Lung microvascular endothelial cell (primary cell): ENCODE measurements around the gene PHACTR1. TPM values are rescaled to one million over a fixed set of nuclear protein-coding genes. Genes with fewer than 3 reads are reported as not detected.
"Not testable (repeated sequence)": the region's sequence is repeated elsewhere in the genome, so short reads cannot be mapped to it uniquely, and the experiment has no call there.

Source experiments
- DNase-seq, 2 donors: peaks; one replicate each; pipeline versions ENCODE4 v3.0.0 to v3.0.0-alpha.2; 2010; ENCODE audit warnings: low read depth in 2 of 2
- total RNA-seq: library from RNA; depleted of rRNA; stranded (reverse); fragments of >200 nt; gene quantifications from 2 replicates; pipeline ENCODE4 v1.2.1, GENCODE V29; 2014

Gene PHACTR1
- total RNA-seq, 1 donor from 2014 or later = 0.40 TPM

DNA sequence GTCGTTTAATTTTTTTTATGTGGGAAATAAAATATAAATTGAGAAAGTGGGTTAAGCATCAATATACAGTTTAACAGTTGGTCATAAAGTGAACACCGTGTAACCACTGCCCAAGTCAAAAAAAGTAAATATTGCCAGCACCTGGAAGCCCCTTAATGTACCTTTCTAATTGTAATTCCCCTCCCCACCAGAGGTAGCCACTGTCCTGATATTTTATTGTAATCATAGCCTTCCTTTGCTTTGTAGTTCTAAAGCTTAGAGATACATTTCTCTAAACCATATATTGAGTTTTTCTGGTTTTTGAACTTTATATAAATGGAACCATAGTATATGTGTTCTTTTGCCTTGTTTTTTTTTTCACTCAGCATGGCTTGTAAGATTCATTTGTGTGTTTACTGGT, 431.2 kb downstream of the PHACTR1 start:
- no peak for DNase-seq

DNA sequence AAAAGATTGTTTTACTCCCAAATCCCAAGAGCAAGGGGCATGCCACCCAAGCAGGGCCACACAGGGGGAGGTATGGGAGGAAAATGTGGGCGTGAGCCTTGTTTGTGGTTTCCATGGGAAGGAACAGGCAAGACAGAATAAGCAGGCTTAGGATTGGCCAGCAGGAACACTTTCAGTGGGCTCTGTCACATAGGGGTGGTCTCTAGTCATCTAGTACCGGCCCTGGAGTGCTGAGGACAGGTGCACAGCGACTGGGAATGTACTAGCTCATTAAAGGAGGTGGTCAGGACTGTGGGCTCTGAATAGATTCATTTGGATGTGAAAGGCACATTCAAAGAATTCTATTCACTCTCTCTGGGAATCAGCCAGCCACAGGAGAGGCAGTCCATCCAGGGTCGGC, 436.2 kb downstream of the PHACTR1 start:
- no peak for DNase-seq

DNA sequence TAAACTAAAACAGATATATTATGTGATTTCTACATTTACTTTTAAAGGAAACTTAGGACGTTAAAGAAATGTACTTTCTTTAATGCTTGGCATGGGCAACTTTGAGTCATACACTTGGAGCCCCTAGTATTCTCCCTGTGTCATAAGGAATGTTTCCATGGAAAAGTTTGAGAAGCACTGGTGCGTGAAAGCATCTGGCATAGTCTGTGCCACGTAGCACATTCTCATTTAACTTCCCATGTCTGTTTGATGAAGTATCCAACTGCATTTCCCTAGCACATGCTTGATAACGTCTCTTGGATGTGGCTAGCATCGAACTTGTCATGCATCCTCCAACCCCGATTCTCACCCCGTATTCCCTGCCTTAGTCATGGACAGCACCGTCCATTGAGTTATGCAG, 439.8 kb downstream of the PHACTR1 start:
- no peak for DNase-seq

DNA sequence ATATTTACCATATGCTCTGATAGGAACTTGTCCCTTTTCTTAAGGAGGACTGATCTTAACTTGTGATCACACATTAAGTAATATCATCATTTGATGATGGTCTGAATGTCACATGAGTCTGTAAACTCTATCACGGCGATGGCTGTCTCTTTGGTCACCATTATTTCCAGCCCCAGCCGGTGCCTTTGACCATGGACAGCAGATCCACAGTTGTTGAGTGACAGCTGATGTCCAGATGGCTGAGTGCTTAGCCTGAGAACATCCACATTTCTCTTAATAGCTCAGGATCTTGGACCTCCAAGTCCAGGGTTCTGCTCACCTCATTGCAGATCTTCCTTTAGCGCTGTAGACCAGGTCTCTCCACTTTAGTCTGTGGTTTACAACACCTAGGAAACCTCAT, 440.7 kb downstream of the PHACTR1 start:
- no peak for DNase-seq

DNA sequence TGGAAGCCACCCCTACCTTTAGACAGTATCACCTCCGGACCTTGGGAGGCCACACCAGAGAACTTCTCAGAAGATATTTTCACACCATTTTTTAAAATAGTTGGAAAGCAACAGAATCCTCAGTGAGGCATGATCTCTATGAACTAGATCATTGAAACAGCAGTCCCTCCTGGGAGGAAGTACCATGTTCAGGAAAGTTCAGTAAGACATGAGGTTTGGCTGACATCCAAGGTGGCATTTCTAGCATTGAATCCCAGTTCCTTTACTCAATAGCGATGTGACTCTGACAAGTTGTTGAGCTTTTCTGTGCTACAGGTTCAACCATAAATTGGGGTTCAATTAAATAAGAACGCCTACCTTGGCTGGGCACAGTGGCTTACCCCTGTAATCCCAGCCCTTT, 442.7 kb downstream of the PHACTR1 start:
- DNase-seq = peak in 1 of 2 donors; percentile 22

DNA sequence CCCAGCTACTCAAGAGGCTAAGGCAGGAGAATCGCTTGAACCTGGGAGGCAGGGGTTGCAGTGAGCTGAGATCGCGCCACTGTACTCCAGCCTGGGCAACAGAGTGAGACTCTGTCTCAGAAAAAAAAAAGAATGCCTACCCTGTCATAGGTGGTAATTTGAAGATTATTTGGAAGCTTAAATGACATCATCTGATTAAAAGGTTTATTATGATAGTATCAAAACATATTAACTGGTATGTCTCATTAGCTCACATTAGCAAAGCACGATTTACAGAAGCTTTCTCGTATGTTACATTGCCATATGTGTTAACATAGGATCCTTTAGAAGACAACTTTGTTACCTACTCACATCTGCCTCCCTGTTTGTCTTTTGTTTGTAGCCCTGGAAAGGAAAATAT, 443.3 kb downstream of the PHACTR1 start:
- not testable (repeated sequence) for DNase-seq

DNA sequence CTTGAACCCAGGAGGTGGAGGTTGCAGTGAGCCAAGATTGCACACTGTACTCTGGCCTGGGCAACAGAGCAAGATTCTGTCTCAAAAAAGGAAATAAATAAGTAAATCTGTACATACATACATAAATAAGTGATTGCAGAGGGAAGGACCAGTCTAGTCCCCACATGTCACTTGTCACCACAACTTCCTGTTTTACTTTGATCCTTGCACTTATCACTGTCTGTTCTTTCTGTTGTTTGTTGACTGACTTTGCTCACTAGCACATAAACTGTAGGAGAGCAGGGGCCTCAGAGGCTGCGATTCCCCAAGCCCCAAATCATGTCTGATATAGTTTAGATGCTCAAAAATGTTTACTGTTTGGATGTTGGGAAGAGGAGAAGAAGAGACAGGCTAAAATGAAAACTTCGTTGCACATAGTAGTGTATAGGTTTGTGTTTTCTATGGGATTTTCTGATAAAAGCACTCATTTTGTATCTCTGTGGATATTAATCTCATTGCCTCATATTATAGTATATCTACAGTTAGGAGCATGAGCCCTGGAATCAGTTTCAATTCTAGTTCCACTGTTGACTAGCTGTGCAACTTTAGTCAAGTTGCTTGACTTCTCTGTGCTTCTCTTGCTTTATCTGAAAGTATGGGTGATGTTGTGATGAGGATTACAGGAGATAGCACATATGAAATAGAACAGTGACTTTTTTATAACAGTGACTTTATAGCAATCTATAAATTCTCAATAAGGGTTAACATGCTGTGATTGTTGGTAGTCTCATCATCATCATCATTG, 446.8 kb downstream of the PHACTR1 start:
- DNase-seq = no peak

DNA sequence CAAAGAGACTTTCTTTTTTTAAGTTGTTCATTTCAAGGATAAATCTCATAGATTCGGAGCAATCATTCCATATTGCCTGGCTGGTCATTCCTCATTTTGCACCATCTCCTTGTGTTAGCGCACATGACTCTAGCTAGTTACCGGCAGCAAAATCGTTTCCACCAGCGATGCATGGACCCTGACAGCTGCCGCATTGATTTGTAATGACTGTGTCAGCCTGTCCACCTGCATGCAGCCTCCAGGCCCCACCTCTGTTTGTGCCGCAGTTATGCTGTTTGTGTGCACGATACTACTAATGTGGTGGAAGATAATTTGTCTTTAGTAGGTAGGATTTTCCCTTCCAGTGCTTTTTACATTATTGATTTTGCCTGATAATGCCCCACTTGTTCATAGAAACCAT, 447.7 kb downstream of the PHACTR1 start:
- DNase-seq = no peak

DNA sequence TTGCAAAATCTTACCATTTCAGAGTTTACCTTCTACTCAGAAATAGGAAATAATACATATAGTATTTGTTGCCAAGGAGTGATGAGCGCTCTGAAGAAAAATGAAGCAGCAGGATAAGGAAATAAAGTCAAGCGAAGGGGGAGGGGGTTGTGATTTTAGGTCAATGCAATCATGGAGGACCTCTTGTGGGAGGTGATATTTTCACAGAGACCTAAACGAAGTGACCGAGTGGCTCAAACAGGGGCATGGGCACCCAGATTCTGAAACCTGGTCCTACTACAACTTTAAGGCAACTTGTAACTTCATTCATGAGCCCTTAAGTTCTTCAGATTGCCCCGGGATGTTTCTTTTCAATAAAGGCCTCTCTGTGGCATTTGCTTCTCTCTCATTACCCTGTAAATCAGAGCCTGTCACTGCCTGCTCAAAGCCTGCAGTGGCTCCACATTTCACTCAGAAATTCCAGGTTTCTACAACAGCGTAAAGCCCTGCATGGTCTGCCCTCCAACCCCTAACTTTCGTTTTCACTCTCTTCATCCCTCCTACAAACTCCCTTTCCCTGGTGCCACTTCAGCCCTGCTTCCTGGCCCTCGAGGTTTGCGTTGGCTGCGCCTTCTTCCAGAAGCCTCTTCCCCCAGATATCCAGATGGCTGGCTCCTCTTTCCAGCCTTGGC, 449.1 kb downstream of the PHACTR1 start:
- no peak for DNase-seq

DNA sequence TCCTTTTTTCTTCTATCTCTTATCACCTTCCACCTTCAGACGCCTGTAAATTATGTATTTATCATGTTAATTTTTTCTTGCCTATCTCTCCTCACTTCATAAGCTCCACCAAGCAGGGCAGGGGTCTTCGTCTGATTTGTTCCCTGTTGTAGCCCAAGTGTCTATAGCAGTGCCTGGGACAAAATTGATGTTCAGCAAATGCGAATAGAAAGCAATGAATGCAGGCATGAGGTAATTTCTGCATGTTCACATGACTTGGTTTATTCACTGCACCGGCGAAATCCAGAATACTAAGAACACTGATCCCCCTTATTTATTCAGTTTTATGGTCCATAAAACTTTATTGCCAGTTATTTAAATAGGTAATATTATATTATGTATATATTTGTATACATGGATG, 449.7 kb downstream of the PHACTR1 start:
- no peak for DNase-seq

DNA sequence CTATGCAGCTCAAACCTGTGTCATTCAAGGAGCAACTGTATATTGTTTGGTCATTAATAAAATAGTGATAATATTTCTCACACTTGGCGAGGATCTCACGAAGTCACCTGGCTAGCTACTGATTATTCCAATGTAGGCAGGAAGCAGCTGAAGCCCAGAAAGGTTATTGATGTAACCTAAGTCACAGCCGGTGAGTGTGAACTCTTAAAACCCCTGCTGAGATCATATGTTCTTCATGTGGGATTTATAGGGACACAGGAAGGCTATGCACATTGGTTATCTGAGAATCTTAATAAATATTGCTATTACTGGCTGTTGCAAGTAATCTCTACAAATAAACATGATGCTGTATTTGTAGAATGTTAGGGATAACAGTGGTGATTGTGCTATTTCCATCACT, 450.3 kb downstream of the PHACTR1 start:
- peak in 1 of 2 donors; percentile 39 for DNase-seq

DNA sequence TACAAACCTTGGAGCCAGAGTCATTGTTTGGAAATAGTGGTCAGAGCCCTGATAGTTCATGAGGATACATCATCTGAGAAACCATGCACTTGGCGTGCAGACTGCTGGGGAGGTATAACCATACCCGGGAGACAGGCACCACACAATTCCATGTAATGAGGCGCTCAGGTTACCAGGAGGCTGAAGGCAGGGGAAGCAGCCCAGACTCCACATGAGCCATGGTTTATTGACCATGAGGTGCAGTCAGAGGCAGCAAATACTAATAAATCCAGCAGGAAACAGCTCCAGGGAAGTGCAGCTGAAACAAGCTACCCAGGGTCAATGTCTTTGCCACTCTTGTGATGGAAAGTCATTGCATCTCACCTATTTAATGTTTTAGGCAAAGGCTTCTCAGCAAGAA, 455.7 kb downstream of the PHACTR1 start:
- DNase-seq = no peak

DNA sequence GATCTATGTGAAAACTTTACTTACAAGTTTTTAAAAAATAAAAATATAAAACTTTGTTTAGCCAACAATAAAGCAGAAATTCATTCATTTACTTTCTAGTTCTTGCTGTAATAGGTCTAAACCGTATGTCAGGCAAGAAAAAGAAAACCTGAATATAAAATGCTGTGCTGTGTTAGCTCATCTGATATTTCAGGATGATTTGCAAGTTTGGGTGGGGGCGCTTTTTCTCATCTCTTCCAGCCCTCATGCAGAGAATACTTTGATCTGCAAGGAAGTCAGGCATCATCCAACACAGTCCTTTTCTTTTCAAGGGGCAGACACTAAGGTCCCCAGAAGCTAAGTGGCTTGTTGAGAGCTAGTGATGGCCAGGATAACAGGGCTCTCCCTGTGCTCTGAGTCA, 458.5 kb downstream of the PHACTR1 start:
- no peak for DNase-seq

DNA sequence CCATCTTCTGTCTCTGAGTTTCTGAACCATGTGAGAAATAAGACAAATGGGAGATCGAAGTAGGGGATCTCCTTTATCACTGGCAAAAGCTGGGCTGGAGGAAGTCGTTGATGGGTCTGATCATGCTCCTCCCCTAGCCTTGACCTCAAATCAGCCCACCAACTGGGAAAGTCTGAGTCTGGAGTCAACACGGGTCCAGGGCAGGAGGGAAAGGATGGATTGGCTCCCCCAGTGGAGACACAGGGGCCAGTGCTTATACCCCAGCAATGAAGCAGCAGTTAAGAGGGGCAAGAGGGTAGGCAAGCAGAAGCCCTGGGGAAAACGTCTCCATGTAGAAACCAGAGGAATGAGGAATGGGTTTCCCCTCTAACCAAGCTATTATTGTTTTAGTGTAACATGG, 459.2 kb downstream of the PHACTR1 start:
- no peak for DNase-seq

DNA sequence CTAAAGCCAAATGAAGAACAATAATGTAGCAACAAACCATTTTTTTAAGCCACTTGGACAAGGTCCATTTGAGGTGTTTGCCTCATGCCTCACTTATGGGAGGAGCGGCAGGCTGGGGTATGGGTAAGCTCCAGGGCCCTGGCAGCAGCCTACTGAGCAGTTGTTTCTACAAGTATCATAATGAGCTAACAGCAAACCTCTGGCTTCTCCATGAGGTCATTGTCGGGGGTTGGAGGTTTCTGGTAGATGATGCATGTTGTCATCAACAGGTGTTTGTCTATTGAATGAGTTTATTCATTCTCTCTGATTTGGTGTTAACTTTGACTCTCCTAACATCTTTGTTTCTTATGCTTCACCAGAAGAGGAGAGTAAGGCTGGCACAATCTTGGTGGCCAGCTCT, 461.1 kb downstream of the PHACTR1 start:
- no peak for DNase-seq

DNA sequence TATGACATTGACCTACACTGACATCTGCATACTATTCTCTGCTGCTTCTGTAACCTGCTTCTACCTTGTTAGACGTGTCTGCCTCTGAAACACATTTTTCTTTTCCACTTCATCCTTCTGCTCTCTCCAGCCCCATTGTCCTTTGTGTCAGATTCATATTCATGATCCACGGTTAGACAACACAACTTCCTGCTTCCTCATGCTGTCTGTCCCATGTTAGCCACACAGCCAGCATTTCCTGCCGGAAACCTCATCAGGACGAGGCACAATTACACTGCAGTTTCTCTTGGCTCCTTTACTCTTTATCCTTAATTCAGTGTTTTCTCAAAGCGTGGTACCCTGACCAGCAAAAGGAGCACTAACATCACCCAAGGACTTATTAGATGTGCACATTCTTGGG, 461.5 kb downstream of the PHACTR1 start:
- peak; percentile 35 to 60 for DNase-seq

DNA sequence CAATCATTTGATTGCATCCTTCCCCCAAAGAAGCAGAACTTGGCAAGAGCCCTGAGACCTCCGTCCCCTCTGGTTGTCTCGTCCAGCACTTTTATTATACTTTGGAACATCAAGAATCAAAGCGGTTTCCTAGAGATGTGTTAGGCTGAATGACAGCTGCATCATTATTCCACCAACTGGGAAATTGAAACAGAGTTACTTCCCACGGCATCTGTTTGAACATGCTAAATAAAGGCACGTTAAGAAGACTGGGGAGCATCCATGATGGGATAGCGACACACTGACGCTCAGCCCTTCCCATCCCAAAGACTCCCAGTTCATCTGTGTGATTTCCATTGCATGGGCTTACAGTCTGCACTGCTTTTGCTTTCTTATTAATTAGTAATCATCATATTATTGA, 464.0 kb downstream of the PHACTR1 start:
- no peak for DNase-seq

DNA sequence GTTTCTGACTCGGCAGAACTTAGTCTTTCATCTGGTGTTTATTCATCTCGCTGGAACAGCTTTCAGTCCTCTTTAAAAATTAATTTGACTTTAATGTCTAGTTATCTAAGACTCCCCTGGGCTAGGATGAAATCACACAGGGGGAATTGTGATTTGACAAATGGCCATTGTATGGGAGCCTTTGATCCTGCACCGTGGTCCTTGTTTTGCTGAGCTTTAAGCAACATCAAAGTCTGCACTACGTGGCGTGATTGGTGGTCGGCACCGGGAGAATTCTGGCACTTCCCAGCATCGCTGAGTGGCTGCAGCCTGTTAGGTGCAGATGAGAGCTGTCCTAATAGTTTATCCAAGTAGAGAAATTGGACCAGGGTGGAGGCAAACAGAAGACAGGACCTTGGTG, 464.8 kb downstream of the PHACTR1 start:
- DNase-seq = no peak

DNA sequence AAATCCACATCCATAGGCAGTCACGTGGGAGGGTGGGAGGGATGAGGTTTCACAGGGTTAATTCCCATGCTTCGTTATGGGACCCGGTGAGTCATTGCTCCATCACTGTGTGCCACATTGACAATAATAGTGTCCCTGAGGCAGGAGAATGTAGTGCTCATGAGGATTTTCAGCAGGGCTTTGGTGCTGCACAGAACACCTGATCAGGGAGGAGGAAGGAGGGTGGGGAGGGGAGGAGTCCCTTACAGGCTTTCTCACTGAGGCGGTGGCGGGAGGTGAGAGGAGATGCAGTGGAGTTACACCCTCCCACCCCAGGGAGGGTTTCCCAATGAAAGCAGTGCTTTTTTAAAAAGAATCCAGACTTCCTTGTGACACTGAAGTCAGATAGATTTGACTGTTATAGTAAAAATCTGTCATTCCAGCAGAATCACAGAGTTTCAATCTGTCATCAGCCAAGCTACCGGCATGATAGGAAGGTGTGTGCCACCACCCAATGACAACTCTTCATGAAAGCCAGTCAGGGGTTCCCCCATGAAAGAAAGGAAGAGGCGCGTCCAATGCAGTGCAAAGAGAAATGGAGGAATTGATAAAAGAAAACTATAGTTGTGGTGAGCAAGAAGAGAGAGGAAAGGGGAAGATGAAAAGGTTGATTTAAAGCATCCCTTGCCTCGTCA, 467.0 kb downstream of the PHACTR1 start:
- no peak for DNase-seq

DNA sequence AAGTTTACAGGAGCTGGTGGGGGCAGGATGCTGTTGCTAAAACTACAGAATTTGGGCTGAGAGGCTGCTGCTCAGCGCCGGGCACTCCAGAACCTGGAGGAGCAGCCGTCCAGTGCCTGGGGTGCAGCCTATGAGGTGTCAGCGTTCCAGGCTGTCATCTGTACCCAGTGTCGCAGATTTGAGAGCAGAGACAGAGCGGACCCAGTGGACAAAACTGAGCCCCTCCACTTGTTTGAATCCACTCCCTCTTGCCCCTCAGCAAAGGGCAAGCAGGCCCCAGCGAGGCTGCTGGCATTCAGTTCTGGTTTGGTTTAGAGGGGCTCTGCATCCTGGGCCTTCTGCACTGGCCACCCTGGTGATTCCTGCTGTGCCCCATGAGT, 467.5 kb downstream of the PHACTR1 start:
- DNase-seq = no peak

DNA sequence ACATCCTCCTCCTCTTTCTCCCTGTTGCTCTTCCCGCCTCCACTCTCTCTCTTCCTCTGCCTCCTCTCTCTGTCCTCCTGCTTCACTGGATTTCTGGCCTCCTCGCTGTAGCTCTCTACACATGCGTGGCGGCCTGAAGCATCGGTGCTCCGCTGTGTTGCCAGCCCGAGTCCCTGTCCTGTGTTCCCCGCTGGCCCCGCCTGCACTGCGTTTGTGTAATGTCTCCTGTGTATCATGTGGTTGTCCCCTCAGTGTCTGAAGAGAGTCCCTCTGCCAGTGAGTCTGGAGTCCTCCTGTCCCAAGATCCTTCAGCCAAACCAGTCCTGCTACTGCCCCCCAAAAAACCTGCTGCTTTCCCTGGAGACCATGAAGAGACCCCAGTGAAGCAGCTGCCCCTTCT, 468.0 kb downstream of the PHACTR1 start:
- DNase-seq = no peak

DNA sequence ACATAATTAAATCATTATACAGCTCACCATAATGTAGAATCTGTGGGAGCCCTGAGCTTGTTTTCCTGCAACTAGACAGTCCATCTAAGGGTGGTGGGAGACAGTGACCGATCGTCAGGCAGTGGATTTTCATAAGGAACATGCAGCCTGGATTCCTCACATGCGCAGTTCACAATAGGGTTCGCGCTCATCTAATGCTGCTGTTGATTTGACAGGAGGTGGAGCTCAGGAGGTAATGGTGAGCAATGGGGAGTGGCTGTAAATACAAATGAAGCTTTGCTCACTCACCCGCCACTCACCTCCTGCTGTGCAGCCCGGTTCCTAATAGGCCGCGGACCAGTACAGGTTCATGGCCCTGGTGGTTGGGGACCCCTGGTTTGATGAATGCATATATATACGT, 470.3 kb downstream of the PHACTR1 start:
- DNase-seq = no peak

DNA sequence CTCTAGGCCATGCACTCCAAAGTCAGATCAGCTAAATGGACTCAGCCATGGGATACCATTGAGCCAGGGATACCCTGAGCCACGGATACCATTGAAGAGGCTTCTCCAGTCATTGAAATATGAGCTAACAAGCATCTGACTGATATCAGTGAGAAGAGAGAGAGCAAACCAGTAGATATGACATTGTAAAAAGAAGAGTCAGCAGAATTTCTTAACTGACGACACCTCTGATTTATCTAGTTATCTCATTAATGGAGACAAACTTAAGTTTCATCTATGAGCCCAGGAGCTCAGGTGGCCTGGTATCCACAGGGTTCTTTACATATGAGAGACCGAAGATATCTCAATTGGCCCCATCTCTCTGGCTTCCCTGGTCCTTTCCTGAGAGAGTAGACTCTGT, 471.1 kb downstream of the PHACTR1 start:
- DNase-seq = no peak
